ENCODE data around the gene CHRNA1.
A peak's percentile ranks its signal among the peaks of the same experiment; 100 is the strongest.

CHRNA1 gene

DNA sequence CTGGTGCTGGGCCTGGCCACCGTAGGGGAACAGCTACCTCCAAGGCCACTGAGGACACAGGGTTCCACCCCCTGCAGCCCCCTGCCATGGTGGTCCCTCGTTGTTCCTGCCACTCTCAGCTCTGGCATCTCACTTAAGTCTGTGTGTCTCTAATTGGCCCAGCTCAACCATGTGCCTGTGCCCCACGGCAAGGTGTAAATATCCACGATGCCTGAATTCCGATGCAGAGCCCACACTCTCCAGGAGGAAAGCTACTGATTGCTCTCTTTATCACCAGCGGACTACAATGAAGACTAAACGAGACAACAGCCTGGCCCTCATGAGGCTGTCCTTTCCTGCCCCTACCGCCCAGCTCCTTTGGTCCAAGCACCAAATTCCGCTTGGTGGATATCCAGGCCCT, 17.0 kb upstream of the CHRNA1 start:
- no peak for DNase-seq

- DNase-seq = no peak
Observed at GRCh38 chr2:174780856-174781255, 16.6 kb upstream of the CHRNA1 start.

DNA sequence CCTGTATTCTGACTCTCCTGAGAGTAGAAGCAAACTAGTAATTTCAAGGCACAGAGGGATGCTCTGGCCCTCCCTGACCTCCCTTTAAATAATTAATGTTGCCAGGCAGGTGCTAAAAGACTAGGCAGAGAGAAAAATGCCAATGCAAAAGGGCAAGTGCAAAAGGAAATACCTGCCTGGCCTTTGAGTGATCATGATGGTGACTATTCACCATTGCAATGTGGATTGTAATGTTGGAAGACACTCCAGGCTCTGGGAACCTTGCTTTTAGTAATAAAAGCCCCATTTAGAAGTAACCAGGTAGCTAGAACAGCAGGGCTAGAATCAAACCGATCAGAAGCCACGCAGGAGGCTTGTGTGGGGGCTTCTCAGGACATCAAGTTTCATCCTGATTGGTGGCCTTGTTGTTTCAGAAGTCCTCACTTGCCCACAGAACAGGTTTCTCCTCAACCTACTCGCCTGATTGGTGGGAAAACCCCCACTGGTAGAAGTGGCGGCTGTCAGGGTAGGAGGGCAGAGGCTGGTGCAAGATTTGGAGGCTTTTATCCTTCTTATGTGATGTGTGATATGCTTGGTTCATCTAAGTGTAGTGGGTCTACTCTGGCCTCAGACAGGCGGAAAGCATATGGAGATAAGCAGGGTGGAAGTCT, 16.0 kb upstream of the CHRNA1 start:
- DNase-seq = no peak

DNA sequence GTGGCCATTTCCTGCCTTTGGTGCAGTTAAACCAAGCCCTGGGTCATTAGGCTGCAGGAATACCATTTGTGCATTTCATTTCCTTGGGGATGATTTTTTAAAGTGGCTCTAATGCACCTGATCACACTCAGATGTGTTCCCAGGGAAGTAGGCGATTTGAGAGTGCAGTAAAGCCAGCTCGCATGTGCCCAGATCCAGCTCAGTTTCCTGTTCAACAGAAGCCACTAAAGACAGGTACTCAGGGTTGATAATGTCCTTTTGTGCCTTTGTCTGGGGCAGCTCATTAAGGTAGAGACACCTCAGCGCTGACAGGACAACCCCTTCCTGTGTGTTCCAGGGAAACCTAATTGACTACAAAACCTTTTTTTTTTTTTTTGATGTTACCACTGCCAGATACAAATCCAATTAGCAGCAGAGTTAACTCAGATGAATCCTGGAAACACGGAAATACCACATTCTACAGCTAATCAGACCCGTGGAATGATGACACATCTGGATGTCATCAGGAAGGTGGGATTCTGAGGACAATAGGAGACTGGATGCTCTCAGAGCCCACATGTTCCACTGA, 15.2 kb upstream of the CHRNA1 start:
- no peak for DNase-seq

GRCh38 chr2:174778085-174778981, 14.1 kb upstream of the CHRNA1 start:
- peak; percentile 80 for DNase-seq

- no peak for DNase-seq
Observed at GRCh38 chr2:174777347-174778084, 13.2 kb upstream of the CHRNA1 start.

DNA sequence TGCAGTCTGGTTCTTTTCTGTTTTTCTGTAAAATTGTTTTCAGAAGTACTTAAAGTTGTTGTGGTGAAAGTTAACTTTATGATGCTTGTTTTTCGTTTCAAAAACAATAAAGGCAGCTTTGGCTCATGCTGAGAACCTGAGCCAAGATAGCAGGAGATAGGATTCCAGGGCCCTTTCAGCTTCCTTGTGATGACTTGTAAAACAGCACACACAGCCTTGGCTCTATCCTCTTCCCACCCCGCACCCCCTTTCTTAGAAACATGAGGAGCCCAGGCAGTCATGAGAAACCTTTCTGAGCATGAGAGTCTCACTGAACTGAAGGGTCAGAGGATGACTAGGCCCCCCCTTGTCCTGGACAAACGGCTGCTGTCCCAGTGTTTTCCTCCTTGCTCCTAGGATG, 12.4 kb upstream of the CHRNA1 start:
- no peak for DNase-seq

- no peak for DNase-seq
Observed at GRCh38 chr2:174776223-174776622, 12.0 kb upstream of the CHRNA1 start.

GRCh38 chr2:174775571-174775980, 11.3 kb upstream of the CHRNA1 start:
- no peak for DNase-seq

GRCh38 chr2:174774886-174775285, 10.6 kb upstream of the CHRNA1 start:
- no peak for DNase-seq

DNA sequence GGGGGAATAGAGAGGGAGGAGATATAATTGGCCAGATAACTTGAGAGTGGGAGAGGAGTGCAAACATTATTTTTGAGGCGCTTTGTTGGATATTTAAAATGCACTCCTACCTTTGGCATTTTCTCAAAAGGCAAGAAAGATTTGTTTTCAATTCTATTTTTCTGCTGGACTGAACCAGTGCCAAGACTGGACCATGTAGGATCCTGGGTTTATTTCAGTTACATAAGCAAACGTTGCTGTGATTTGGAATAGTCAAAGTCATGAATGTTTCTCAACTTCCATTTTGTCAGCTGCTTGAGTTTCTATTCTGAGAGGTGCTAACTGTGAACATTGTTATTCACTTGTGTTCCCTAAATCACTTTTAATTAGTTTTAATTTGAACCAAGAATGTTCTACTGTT, 8.9 kb upstream of the CHRNA1 start:
- no peak for DNase-seq

GRCh38 chr2:174772472-174772801, 8.2 kb upstream of the CHRNA1 start:
- DNase-seq = no peak

DNA sequence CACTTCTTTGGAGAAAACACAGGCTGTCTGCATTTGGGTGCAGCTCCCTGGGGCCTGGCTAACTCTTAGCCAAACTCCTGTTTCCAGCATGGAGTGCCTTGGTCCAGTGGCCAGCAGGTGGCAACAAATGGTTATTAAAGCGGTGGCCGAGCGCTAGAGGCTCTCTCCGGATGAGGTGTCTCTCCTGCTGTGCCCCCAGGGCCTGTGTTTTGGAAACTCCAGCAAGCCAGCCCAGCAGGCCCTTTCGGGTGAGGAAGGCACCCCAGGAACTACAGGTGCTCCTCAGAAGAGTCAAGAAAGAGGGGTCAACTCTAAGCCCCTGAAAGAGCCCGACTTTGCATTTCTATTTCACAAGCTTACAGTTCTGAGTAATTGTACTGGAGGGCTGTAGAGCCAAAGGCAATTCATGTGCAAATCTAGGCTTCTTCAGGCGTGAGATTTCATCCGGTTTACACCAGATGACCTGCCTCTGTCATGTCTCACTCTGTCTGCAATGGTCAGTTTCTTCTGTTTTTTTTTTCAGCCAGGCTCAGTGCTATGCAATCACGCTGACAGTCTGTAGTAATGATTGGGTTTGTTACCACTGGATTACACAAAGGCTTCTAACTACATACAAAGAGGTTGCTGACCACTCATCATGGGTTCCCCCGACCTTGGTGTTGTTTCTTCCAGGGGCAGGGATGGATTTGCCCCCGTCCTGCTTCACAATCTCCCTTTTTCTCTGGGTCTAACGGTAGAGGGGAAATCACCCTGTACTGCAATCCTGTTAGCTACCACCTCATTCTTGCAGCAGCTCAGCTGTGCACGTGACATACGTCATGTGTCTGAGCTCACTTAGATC, 7.6 kb upstream of the CHRNA1 start:
- DNase-seq = peak; percentile 83

DNA sequence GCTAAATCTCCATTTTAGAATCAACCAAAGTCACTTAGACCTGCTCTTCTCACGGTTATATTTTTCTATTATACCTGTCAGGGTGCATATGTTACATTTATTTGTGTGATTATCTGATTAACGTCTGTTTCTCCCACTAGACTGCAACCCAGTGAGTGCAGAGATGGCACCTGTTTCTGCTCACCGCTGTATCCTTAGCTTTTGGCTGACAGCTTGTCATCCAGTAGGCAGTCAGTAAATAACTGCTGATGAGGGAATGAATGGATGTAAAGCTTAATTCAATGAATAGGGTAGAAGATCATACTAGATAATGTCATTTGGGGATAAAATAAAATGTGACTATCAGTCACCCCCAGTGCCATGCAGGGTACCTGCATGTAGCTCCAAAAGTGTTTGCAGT, 6.9 kb upstream of the CHRNA1 start:
- no peak for DNase-seq

- DNase-seq = no peak
Observed at GRCh38 chr2:174768557-174768956, 4.3 kb upstream of the CHRNA1 start.

DNA sequence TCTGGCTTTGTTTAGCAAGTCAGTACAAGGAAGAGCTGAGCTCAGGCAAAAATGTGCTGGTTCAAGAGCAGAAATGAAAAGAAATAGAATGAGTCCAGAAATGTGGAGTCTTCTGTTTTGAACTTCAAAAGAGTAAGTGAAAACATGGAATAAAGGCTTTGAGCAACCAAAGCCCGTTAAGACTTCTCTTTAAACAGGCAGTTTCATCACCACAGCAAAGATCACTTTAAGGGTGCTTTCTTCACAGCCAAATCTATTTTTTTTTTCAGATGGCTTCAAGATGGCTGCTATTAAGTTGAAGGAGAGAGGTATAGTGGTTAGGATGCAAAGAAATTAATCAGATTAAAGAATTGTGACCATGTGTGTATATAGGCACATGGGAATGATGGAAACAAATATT, 2.0 kb upstream of the CHRNA1 start:
- no peak for DNase-seq

DNA sequence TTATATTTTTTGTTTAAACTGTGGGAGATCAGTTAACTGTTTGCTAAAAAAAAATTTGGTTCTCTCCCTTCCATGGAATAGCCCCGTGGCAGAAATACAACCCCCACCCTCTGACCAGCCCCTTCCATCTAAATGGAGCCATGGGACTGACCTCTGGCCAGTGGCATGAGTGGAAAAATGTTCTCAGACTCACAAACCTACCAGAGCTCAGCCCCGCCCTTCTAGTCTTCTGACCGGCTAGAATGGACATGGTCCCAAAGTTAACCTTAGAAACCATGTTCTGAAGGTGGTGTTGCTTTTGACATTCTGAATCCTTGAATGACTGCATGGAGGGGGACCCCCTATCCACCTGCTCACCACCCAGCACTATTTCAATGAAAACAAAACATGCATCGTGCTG, 1.3 kb upstream of the CHRNA1 start:
- DNase-seq = no peak

DNA sequence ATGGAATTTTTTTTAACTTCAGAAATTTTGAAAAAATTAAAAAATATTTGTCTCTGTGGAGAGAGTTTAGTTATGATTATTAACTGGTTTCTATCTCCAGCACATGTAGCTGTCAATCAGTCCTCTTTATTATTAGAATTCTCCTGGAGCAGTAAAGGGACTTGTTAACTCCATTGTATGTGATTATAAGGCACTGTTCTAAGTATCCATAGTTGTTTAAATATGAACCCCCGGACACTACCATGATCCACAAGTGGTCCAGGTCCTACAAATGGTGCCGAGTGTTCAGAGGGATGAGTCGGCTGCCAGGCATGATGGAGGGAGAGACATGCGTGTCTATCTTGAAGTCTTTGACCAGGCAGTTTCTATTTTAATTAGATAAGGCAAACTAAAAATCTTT, 492 bp downstream of the CHRNA1 start:
- no peak for DNase-seq

DNA sequence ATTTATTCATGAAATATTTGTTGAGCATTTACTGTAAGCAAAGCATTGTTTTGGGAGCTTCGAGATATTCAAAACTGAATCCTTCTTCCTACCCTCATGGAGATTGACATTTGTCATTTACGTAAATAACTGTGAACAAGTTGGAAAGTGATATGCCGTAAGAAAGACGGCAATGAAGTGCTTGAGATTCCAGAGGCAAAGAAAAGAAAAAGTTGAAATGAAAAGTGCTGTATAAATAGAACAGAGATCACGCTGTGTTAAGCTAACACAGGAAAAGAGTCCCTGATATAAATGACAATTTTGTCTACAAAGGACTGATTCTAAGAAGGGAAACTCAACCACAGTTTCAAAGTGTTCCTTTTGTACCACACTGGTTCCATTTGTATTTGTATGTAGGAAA, 1.8 kb downstream of the CHRNA1 start:
- DNase-seq = no peak

DNA sequence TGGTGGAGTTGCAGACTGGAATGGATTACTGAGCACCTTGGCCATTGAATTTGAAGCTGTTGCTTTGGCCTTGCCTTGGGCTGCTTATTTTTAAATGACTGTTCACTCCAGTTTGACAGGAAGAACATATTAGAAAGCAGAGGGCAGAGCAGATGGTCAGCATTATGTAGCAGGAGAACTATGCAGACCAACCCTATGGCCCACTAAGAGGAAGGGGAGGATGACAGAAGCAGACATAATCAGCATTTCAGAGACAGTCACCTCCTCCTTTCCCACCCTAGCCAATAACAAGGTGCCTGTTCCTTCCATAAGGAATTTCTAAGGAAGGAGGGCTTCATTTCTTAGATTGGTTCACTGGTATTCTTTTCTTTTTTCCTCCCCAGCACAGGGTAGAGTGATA, 2.4 kb downstream of the CHRNA1 start:
- no peak for DNase-seq

DNA sequence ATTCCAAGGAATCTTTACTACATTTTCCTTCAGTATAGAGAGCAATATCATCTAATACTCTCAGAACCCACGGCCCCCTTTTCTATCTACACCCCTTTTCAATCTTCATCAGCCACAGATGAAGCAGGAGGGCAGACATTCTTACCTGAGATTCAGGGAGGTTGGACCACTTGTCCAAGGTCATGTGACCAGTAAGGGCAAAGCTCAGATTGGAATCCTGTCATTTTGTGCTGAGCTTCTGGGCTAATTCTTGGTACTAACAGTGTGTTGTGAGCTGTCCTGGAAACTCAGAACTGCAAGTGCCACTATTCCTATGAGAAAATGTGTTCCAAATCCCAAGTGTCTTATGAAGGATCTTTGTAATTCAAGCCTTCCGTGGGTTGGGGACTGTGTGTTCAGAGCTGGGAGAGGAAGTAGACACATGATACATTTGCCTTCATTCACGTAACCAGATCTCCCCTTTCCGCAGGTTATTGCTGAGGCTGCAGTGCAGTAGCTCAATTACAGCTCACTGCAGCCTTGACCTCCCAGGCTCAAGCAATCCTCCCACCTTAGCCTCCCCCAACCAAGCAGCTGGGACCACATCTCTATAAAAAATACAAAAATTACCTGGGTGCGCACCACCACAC, 3.3 kb downstream of the CHRNA1 start:
- no peak for DNase-seq

GRCh38 chr2:174759381-174760065, 4.7 kb downstream of the CHRNA1 start:
- no peak for DNase-seq
